Fibroblast of lung (primary cell): ENCODE measurements around the gene EEF2K. TPM values are rescaled to one million over a fixed set of nuclear protein-coding genes. Genes with fewer than 3 reads are reported as not detected.

Source experiments
- DNase-seq, 2 donors: peaks; one replicate each; pipeline versions ENCODE4 v3.0.0 to v3.0.0-alpha.2; 2010; ENCODE audit warnings: low read depth in 2 of 2
- H2AFZ ChIP-seq: 2 replicates; pipeline ENCODE4 v1.5.1; 2012; ENCODE audit warnings: low read length, control low read depth, inconsistent platforms
- H3K27ac ChIP-seq: 2 replicates; pipeline ENCODE4 v1.5.1; 2011; ENCODE audit warnings: low read length, control low read depth; ENCODE audit not compliant: insufficient read depth
- H3K27me3 ChIP-seq: 2 replicates; pipeline ENCODE4 v1.5.1; 2011; ENCODE audit warnings: mild to moderate bottlenecking, low read length; ENCODE audit not compliant: control insufficient read depth, insufficient read depth
- H3K36me3 ChIP-seq: 2 replicates; pipeline ENCODE4 v1.5.1; 2011; ENCODE audit warnings: low read length; ENCODE audit not compliant: control insufficient read depth, insufficient read depth
- H3K4me1 ChIP-seq: 2 replicates; pipeline ENCODE4 v1.5.1; 2011; ENCODE audit warnings: low read length; ENCODE audit not compliant: control insufficient read depth, insufficient read depth; ENCODE audit errors: extremely low read depth
- H3K4me2 ChIP-seq: 2 replicates; pipeline ENCODE4 v1.5.1; 2011; ENCODE audit warnings: low read length, control low read depth; ENCODE audit not compliant: insufficient read depth; ENCODE audit errors: extremely low read depth
- H3K4me3 ChIP-seq, 4 experiments: fragments of 200-600 bp in 1 of 4; sonication (generic) in 1 of 4; replicated peaks in 1 of 4; 2 replicates each; pipeline ENCODE4 v1.5.1; 2011 to 2016; ENCODE audit warnings: low read length in 4 of 4, low read depth in 3 of 4, mild to moderate bottlenecking in 3 of 4, control low read depth in 2 of 4, inconsistent platforms in 1 of 4, mixed read lengths in 1 of 4; ENCODE audit not compliant: insufficient read depth in 1 of 4; ENCODE audit errors: control extremely low read depth in 1 of 4
- H3K79me2 ChIP-seq: 2 replicates; pipeline ENCODE4 v1.5.1; 2012; ENCODE audit warnings: mild to moderate bottlenecking, low read length, inconsistent platforms; ENCODE audit not compliant: control insufficient read depth, insufficient read depth
- H3K9ac ChIP-seq: 2 replicates; pipeline ENCODE4 v1.5.1; 2011; ENCODE audit warnings: mild to moderate bottlenecking, low read length, control low read depth; ENCODE audit not compliant: insufficient read depth
- H3K9me3 ChIP-seq: 2 replicates; pipeline ENCODE4 v1.5.1; 2012; ENCODE audit warnings: low read depth, low read length; ENCODE audit not compliant: control insufficient read depth, insufficient read depth
- H4K20me1 ChIP-seq: 2 replicates; pipeline ENCODE4 v1.5.1; 2011; ENCODE audit warnings: low read length; ENCODE audit not compliant: control insufficient read depth, insufficient read depth; ENCODE audit errors: extremely low read depth
- EZH2 ChIP-seq: IDR thresholded peaks from 2 replicates; pipeline ENCODE4 v1.5.1; 2012; ENCODE audit warnings: low read length, control low read depth, mild to moderate bottlenecking; ENCODE audit errors: missing control alignments
- polyA plus RNA-seq, 2 donors: library from polyadenylated mRNA; depleted of rRNA in 1 of 2; stranded (reverse) in 1 of 2; unstranded in 1 of 2; fragments of >200 nt; gene quantifications; 2 replicates each; pipeline ENCODE4 v1.2.1, GENCODE V29; 2011 to 2012; ENCODE audit warnings: missing spikeins in 1 of 2
- total RNA-seq: library from RNA; depleted of rRNA; stranded (reverse); fragments of >200 nt; gene quantifications from 2 replicates; pipeline ENCODE4 v1.2.1, GENCODE V29; 2014
- TF ChIP-seq, protein P1 (sequence below), 2 donors: IDR thresholded peaks in 1 of 2; conservative IDR thresholded peaks in 1 of 2; 1 replicate in 1 of 2; 2 replicates in 1 of 2; pipeline ENCODE4 v1.5.1; 2011 to 2012; ENCODE audit warnings: low read length in 2 of 2, control low read depth in 1 of 2, inconsistent platforms in 1 of 2, low read depth in 1 of 2, mild to moderate bottlenecking in 1 of 2

Gene EEF2K
- total and polyA plus RNA-seq, 2 donors (not counting 1 experiment from before 2014, with no cell fraction given), result 8.9 to 22.6 TPM

- no peaks in the 10 kb centered on the region for H3K4me1 ChIP-seq
- H3K4me3 ChIP-seq, result no peak overlapping the region
- H3K27me3 ChIP-seq, result no peaks in the 10 kb centered on the region
- peaks cover 15% of the 10 kb centered on the region for H3K36me3 ChIP-seq
- no peaks in the 10 kb centered on the region for H3K79me2 ChIP-seq
- no peaks in the 10 kb centered on the region for H3K9me3 ChIP-seq
- no peak for DNase-seq
- no peaks in the 10 kb centered on the region for H4K20me1 ChIP-seq
- TF ChIP-seq, protein P1, sequence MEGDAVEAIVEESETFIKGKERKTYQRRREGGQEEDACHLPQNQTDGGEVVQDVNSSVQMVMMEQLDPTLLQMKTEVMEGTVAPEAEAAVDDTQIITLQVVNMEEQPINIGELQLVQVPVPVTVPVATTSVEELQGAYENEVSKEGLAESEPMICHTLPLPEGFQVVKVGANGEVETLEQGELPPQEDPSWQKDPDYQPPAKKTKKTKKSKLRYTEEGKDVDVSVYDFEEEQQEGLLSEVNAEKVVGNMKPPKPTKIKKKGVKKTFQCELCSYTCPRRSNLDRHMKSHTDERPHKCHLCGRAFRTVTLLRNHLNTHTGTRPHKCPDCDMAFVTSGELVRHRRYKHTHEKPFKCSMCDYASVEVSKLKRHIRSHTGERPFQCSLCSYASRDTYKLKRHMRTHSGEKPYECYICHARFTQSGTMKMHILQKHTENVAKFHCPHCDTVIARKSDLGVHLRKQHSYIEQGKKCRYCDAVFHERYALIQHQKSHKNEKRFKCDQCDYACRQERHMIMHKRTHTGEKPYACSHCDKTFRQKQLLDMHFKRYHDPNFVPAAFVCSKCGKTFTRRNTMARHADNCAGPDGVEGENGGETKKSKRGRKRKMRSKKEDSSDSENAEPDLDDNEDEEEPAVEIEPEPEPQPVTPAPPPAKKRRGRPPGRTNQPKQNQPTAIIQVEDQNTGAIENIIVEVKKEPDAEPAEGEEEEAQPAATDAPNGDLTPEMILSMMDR (conservative IDR thresholded peaks at IDR 0.05 in 1 of 2, IDR thresholded peaks at IDR 0.05 in 1 of 2; ENCODE audit: low read depth in 1 of 2, low read length in 2 of 2), result no peak
- no peak for TF ChIP-seq EZH2
- no peak overlapping the region for H3K9ac ChIP-seq
- H3K4me2 ChIP-seq, result no peak overlapping the region
- no peak overlapping the region for H2AFZ ChIP-seq
- H3K27ac ChIP-seq, result no peak overlapping the region
These were observed 111.0 kb downstream of the EEF2K start for GRCh38 chr16:22317001-22317530.

- Histone ChIP-seq H3K27me3 (no peaks in the 10 kb centered on the region), H3K4me1 (no peaks in the 10 kb centered on the region), H4K20me1 (no peaks in the 10 kb centered on the region), H3K9ac (no peak overlapping the region), H3K79me2 (no peaks in the 10 kb centered on the region), H3K4me2 (no peak overlapping the region), H3K27ac (no peak overlapping the region), H3K9me3 (no peaks in the 10 kb centered on the region), H3K4me3 (no peak overlapping the region), H2AFZ (no peak overlapping the region), H3K36me3 (peaks cover 15% of the 10 kb centered on the region)
- no peak for DNase-seq
- TF ChIP-seq, protein P1 (conservative IDR thresholded peaks at IDR 0.05 in 1 of 2, IDR thresholded peaks at IDR 0.05 in 1 of 2; ENCODE audit: low read depth in 1 of 2, low read length in 2 of 2), result no peak
- no peak for TF ChIP-seq EZH2
These were observed 111.5 kb downstream of the EEF2K start for GRCh38 chr16:22317625-22318024.

- H3K79me2 ChIP-seq, result no peaks in the 10 kb centered on the region
- DNase-seq, result peak in 1 of 2 donors; percentile 25
- no peaks in the 10 kb centered on the region for H3K9me3 ChIP-seq
- H3K27me3 ChIP-seq, result no peaks in the 10 kb centered on the region
- H3K4me3 ChIP-seq, result no peak overlapping the region
- TF ChIP-seq, protein P1 (conservative IDR thresholded peaks at IDR 0.05 in 1 of 2, IDR thresholded peaks at IDR 0.05 in 1 of 2; ENCODE audit: low read depth in 1 of 2, low read length in 2 of 2), result peak; percentile 59 to 63
- no peak for TF ChIP-seq EZH2
- no peak overlapping the region for H3K9ac ChIP-seq
- no peaks in the 10 kb centered on the region for H4K20me1 ChIP-seq
- no peak overlapping the region for H3K4me2 ChIP-seq
- no peak overlapping the region for H2AFZ ChIP-seq
- H3K4me1 ChIP-seq, result no peaks in the 10 kb centered on the region
- H3K27ac ChIP-seq, result no peak overlapping the region
- H3K36me3 ChIP-seq, result peaks cover 15% of the 10 kb centered on the region
These were observed 112.7 kb downstream of the EEF2K start for GRCh38 chr16:22318690-22319358.
